H1 (cell line): ENCODE measurements around the gene C6orf58. TPM values are rescaled to one million over a fixed set of nuclear protein-coding genes. Genes with fewer than 3 reads are reported as not detected.

Experiments
- CTCF ChIA-PET: fragments of 300-600 bp; sonication (Branson Sonifier 250); formaldehyde crosslinking; loops from one replicate; lab custom pipeline; 2021; ENCODE audit not compliant: partially characterized antibody; lab: Charles Lee
- POLR2A ChIA-PET: fragments of 300-600 bp; sonication (Branson Sonifier 250); formaldehyde crosslinking; loops from one replicate; lab custom pipeline; 2021; ENCODE audit warnings: inconsistent platforms; ENCODE audit not compliant: partially characterized antibody; lab: Charles Lee
- DNase-seq, 2 experiments: peaks; one replicate each; pipeline versions ENCODE4 v3.0.0 to v3.0.0-alpha.2; 2010 to 2022; ENCODE audit warnings: low spot score in 2 of 2, low read depth in 1 of 2, mixed read lengths in 1 of 2
- FAIRE-seq: peaks from 2 replicates; lab custom pipeline; 2011; peaks lifted over from hg19 to GRCh38; lab: Jason Lieb, UNC
- H2AFZ ChIP-seq: 2 replicates; pipeline ENCODE4 v1.8.1; 2012; ENCODE audit warnings: low read length, inconsistent platforms
- H2AK5ac ChIP-seq: 2 replicates; pipeline ENCODE4 v1.6.1; 2013; ENCODE audit warnings: low read depth, low read length
- H2BK120ac ChIP-seq: replicated peaks from 2 replicates; pipeline ENCODE3; 2013; ENCODE audit warnings: low read depth, low read length, inconsistent platforms
- H2BK12ac ChIP-seq: 2 replicates; pipeline ENCODE4 v1.6.1; 2013; ENCODE audit warnings: low read depth, low read length
- H2BK15ac ChIP-seq: 2 replicates; pipeline ENCODE4 v1.6.1; 2013; ENCODE audit warnings: low read length
- H2BK20ac ChIP-seq: 2 replicates; pipeline ENCODE4 v1.6.1; 2013; ENCODE audit warnings: low read length
- H2BK5ac ChIP-seq: 2 replicates; pipeline ENCODE4 v1.6.1; 2013; ENCODE audit warnings: low read depth, low read length
- H3K14ac ChIP-seq: 2 replicates; pipeline ENCODE4 v1.6.1; 2013; ENCODE audit warnings: inconsistent platforms; ENCODE audit not compliant: insufficient read length
- H3K18ac ChIP-seq: 2 replicates; pipeline ENCODE4 v1.6.1; 2013; ENCODE audit warnings: low read length; ENCODE audit errors: extremely low read depth
- H3K23ac ChIP-seq: 2 replicates; pipeline ENCODE4 v1.6.1; 2013; ENCODE audit warnings: inconsistent platforms; ENCODE audit not compliant: insufficient read length
- H3K23me2 ChIP-seq: 2 replicates; pipeline ENCODE4 v1.6.1; 2013; ENCODE audit warnings: low read depth, low read length
- H3K27ac ChIP-seq: 2 replicates; pipeline ENCODE4 v1.6.1; 2011; ENCODE audit warnings: low read depth, low read length, inconsistent platforms
- H3K27me3 ChIP-seq, 4 experiments: replicated peaks in 1 of 4; 1 replicate in 1 of 4; 2 replicates in 3 of 4; pipeline versions ENCODE4 v1.6.1 to v1.8.1; 2011 to 2013; ENCODE audit warnings: low read length in 3 of 4, mild to moderate bottlenecking in 3 of 4, inconsistent platforms in 2 of 4, mixed read lengths in 2 of 4, moderate library complexity in 1 of 4; ENCODE audit not compliant: control insufficient read depth in 3 of 4, insufficient read depth in 3 of 4; ENCODE audit errors: extremely low read depth in 1 of 4
- H3K36me3 ChIP-seq, 4 experiments: 2 replicates each; pipeline versions ENCODE4 v1.6.1 to v1.8.1; 2011 to 2013; ENCODE audit warnings: mild to moderate bottlenecking in 4 of 4, low read length in 3 of 4, moderate library complexity in 2 of 4, control low read depth in 1 of 4, inconsistent platforms in 1 of 4; ENCODE audit not compliant: insufficient read depth in 4 of 4, control insufficient read depth in 2 of 4
- H3K4ac ChIP-seq: replicated peaks from 2 replicates; pipeline ENCODE3; 2013; ENCODE audit warnings: low read length, low read depth, mixed read lengths, inconsistent platforms; ENCODE audit not compliant: insufficient read length
- H3K4me1 ChIP-seq, 4 experiments: replicated peaks in 1 of 4; 1 replicate in 1 of 4; 2 replicates in 3 of 4; pipeline versions ENCODE4 v1.6.1 to v1.8.1; 2011 to 2013; ENCODE audit warnings: low read length in 3 of 4, inconsistent platforms in 2 of 4, mixed read lengths in 1 of 4; ENCODE audit not compliant: insufficient read depth in 4 of 4, control insufficient read depth in 3 of 4
- H3K4me2 ChIP-seq, 2 experiments: 2 replicates each; pipeline versions ENCODE4 v1.6.1 to v1.8.1; 2011 to 2013; ENCODE audit warnings: low read depth in 2 of 2, low read length in 2 of 2, control low read depth in 1 of 2, inconsistent platforms in 1 of 2, mild to moderate bottlenecking in 1 of 2; ENCODE audit not compliant: insufficient read depth in 1 of 2
- H3K4me3 ChIP-seq, 4 experiments: fragments of 200-600, 300-600 bp in 1 of 4; sonication (generic), shearing (Covaris generic), sonication (Bioruptor Twin) in 1 of 4; 2 replicates each; pipeline versions ENCODE4 v1.5.1 to v1.8.1; 2011 to 2016; ENCODE audit warnings: low read length in 4 of 4, low read depth in 3 of 4, control low read depth in 2 of 4, inconsistent platforms in 2 of 4, mild to moderate bottlenecking in 2 of 4, mixed read lengths in 1 of 4, moderate library complexity in 1 of 4; ENCODE audit not compliant: insufficient read depth in 2 of 4; ENCODE audit errors: extremely low read depth in 1 of 4
- H3K56ac ChIP-seq: replicated peaks from 2 replicates; pipeline ENCODE3; 2013; ENCODE audit warnings: low read depth, mild to moderate bottlenecking, mixed read lengths, low read length, inconsistent platforms; ENCODE audit not compliant: insufficient read length
- H3K79me1 ChIP-seq: 2 replicates; pipeline ENCODE4 v1.6.1; 2013; ENCODE audit warnings: low read depth, low read length, control low read depth
- H3K79me2 ChIP-seq, 2 experiments: 2 replicates each; pipeline versions ENCODE4 v1.6.1 to v1.8.1; 2012 to 2013; ENCODE audit warnings: low read length in 2 of 2, mild to moderate bottlenecking in 2 of 2, inconsistent platforms in 1 of 2; ENCODE audit not compliant: insufficient read depth in 2 of 2, control insufficient read depth in 1 of 2
- H3K9ac ChIP-seq, 4 experiments: replicated peaks in 1 of 4; 1 replicate in 1 of 4; 2 replicates in 3 of 4; pipeline versions ENCODE4 v1.6.1 to v1.8.1; 2011 to 2013; ENCODE audit warnings: low read depth in 3 of 4, low read length in 3 of 4, control low read depth in 2 of 4, mild to moderate bottlenecking in 2 of 4, moderate library complexity in 2 of 4, inconsistent platforms in 1 of 4; ENCODE audit errors: extremely low read depth in 1 of 4
- H3K9me3 ChIP-seq, 2 experiments: 2 replicates each; pipeline versions ENCODE4 v1.6.1 to v1.8.1; 2012 to 2013; ENCODE audit warnings: mild to moderate bottlenecking in 2 of 2, moderate library complexity in 2 of 2, control low read depth in 1 of 2, inconsistent platforms in 1 of 2, low read depth in 1 of 2, low read length in 1 of 2, mixed read lengths in 1 of 2; ENCODE audit not compliant: insufficient read depth in 2 of 2
- H4K20me1 ChIP-seq, 2 experiments: replicated peaks in 1 of 2; 2 replicates each; pipeline versions ENCODE3 to v1.8.1; 2011 to 2013; ENCODE audit warnings: inconsistent platforms in 2 of 2, low read length in 2 of 2, mild to moderate bottlenecking in 1 of 2; ENCODE audit not compliant: insufficient read depth in 2 of 2, control insufficient read depth in 1 of 2
- H4K5ac ChIP-seq: 2 replicates; pipeline ENCODE4 v1.6.1; 2013; ENCODE audit warnings: low read length, low read depth, mixed read lengths, inconsistent platforms; ENCODE audit not compliant: insufficient read length
- H4K8ac ChIP-seq: 2 replicates; pipeline ENCODE4 v1.8.0; 2013; ENCODE audit warnings: mild to moderate bottlenecking, moderate library complexity, low read length, inconsistent platforms; ENCODE audit not compliant: insufficient read depth; ENCODE audit errors: extremely low read depth
- H4K91ac ChIP-seq: replicated peaks from 2 replicates; pipeline ENCODE3; 2013; ENCODE audit warnings: low read length, mixed read lengths, inconsistent platforms; ENCODE audit not compliant: insufficient read length
- HDAC6 ChIP-seq: IDR thresholded peaks from one replicate; pipeline ENCODE4 v1.7.1; 2012; ENCODE audit warnings: low read depth, mild to moderate bottlenecking, inconsistent platforms, low read length, moderate library complexity
- SP1 ChIP-seq: IDR thresholded peaks from 2 replicates; pipeline ENCODE4 v1.6.1; 2011; ENCODE audit warnings: low read depth, low read length
- SRF ChIP-seq: IDR thresholded peaks from 2 replicates; pipeline ENCODE4 v1.6.1; 2011; ENCODE audit warnings: mild to moderate bottlenecking, low read depth, low read length, moderate library complexity
- TAF1 ChIP-seq: IDR thresholded peaks from 2 replicates; pipeline ENCODE4 v1.6.1; 2011; ENCODE audit warnings: mild to moderate bottlenecking, low read depth, low read length
- ZNF274 ChIP-seq: IDR thresholded peaks from 2 replicates; pipeline ENCODE4 v1.7.0; 2012; ENCODE audit warnings: low read length, borderline replicate concordance; ENCODE audit errors: extremely low read depth
- WGBS, 2 experiments: shearing (Covaris generic) in 1 of 2; methylation state at CpG; one replicate each; pipeline versions ENCODE4 v1.1.6 to v1.1.7; 2013 to 2015; ENCODE audit warnings: low lambda C conversion rate in 2 of 2, mixed read lengths in 2 of 2, inconsistent platforms in 1 of 2, low coverage in 1 of 2, missing lambda C conversion rate in 1 of 2; ENCODE audit not compliant: insufficient replicate concordance in 2 of 2, insufficient coverage in 1 of 2, insufficient read length in 1 of 2; ENCODE audit errors: extremely low coverage in 1 of 2, missing lambda C conversion rate in 1 of 2; 5-methylcytosine and 5-hydroxymethylcytosine counted together
- polyA plus RNA-seq, 7 experiments: library from polyadenylated mRNA; depleted of rRNA in 3 of 7; stranded (reverse) in 5 of 7; unstranded in 2 of 7; fragments of >200 nt in 5 of 7; fragments of 200-250 nt in 2 of 7; gene quantifications; 1 replicate in 5 of 7; 2 replicates in 1 of 7; 4 replicates in 1 of 7; pipeline versions ENCODE4 v1.2.1 to v1.2.3, GENCODE V29; 2011 to 2013; ENCODE audit warnings: missing spikeins in 2 of 7, mixed read lengths in 2 of 7
- total RNA-seq: library from RNA; stranded (reverse); fragmentation: NEBNext Ultra II Directional; extraction: Animal tissue kit (Norgen Biotek cat#: 25700); gene quantifications from 2 replicates; pipeline ENCODE4 v1.2.1, GENCODE V29; 2021

Gene C6orf58
- total and polyA plus RNA-seq, 2 of the 8 experiments (the other 6 are each of a cell fraction or from before 2014, with no cell fraction given), result not detected

- ChIA-PET POLR2A (no interaction called here), CTCF (interaction anchor here (1.3 kb wide), 1 partner anchor 10 kb away, joined by 4 read pairs; no protein-coding TSS in a partner anchor)
- no peaks in the 10 kb centered on the region for H4K20me1 ChIP-seq
- no peak overlapping the region for H2AK5ac ChIP-seq
- H3K18ac ChIP-seq, result no peak overlapping the region
- no peak overlapping the region for H2BK15ac ChIP-seq
- no peak overlapping the region for H3K56ac ChIP-seq
- DNase-seq, result no peak
- H3K36me3 ChIP-seq, result no peaks in the 10 kb centered on the region
- no peak overlapping the region for H2BK5ac ChIP-seq
- H2AFZ ChIP-seq, result no peak overlapping the region
- no peaks in the 10 kb centered on the region for H3K79me2 ChIP-seq
- no peak overlapping the region for H3K4me3 ChIP-seq
- H3K79me1 ChIP-seq, result no peaks in the 10 kb centered on the region
- H3K9ac ChIP-seq, result no peak overlapping the region
- H4K8ac ChIP-seq, result no peak overlapping the region
- no peak overlapping the region for H4K5ac ChIP-seq
- no peaks in the 10 kb centered on the region for H3K9me3 ChIP-seq
- 63% methylated on average over 2 of the region's 2 CpGs; no CpG with 5 or more reads in 1 of the 2 experiments for WGBS, 2 experiments
- no peak overlapping the region for H3K14ac ChIP-seq
- no peak overlapping the region for H2BK12ac ChIP-seq
- H2BK120ac ChIP-seq, result no peak overlapping the region
- no peak overlapping the region for H3K4me2 ChIP-seq
- H3K27me3 ChIP-seq, result no peaks in the 10 kb centered on the region
- no peak overlapping the region for H4K91ac ChIP-seq
- H3K27ac ChIP-seq, result no peak overlapping the region
- peak; percentile 91 for TF ChIP-seq SRF
- no peak for TF ChIP-seq ZNF274
- TF ChIP-seq HDAC6, result no peak
- no peak for TF ChIP-seq TAF1
- no peak for TF ChIP-seq SP1
- H3K23ac ChIP-seq, result no peak overlapping the region
- H2BK20ac ChIP-seq, result no peak overlapping the region
- H3K23me2 ChIP-seq, result no peaks in the 10 kb centered on the region
- no peak for FAIRE-seq
- H3K4ac ChIP-seq, result no peak overlapping the region
- no peaks in the 10 kb centered on the region for H3K4me1 ChIP-seq
These were observed 9.5 kb upstream of the C6orf58 start for GRCh38 chr6:127567476-127567875.
